ENCODE measurements around the gene CDC7.
"Not testable (repeated sequence)": the region's sequence is repeated elsewhere in the genome, so short reads cannot be mapped to it uniquely, and the experiment has no call there.

CDC7 gene

GRCh38 chr1:91511386-91511785, 10.7 kb downstream of the CDC7 start:
- DNase-seq (ENCODE audit: low spot score), result peak; percentile 5

GRCh38 chr1:91513160-91513559, 12.5 kb downstream of the CDC7 start:
- DNase-seq (ENCODE audit: low spot score), result no peak

GRCh38 chr1:91513706-91514105, 13.1 kb downstream of the CDC7 start:
- no peak for DNase-seq (ENCODE audit: low spot score)

- no peak for DNase-seq (ENCODE audit: low spot score)
Observed at GRCh38 chr1:91515994-91516393, 15.3 kb downstream of the CDC7 start.

GRCh38 chr1:91516605-91517004, 16.0 kb downstream of the CDC7 start:
- not testable (repeated sequence) for DNase-seq (ENCODE audit: low spot score)

GRCh38 chr1:91519167-91519566, 18.5 kb downstream of the CDC7 start:
- not testable (repeated sequence) for DNase-seq (ENCODE audit: low spot score)

- no peak for DNase-seq (ENCODE audit: low spot score)
Observed at GRCh38 chr1:91520942-91521507, 20.4 kb downstream of the CDC7 start.

GRCh38 chr1:91523482-91523881, 22.8 kb downstream of the CDC7 start:
- DNase-seq (ENCODE audit: low spot score), result no peak

GRCh38 chr1:91526496-91526895, 25.8 kb downstream of the CDC7 start:
- DNase-seq (ENCODE audit: low spot score), result no peak

GRCh38 chr1:91527266-91527765, 26.7 kb downstream of the CDC7 start:
- DNase-seq (ENCODE audit: low spot score), result no peak

- DNase-seq (ENCODE audit: low spot score), result no peak
Observed at GRCh38 chr1:91527781-91528180, 27.1 kb downstream of the CDC7 start.

- DNase-seq (ENCODE audit: low spot score), result no peak
Observed at GRCh38 chr1:91529856-91530255, 29.2 kb downstream of the CDC7 start.

- DNase-seq (ENCODE audit: low spot score), result no peak
Observed at GRCh38 chr1:91533361-91534024, 32.8 kb downstream of the CDC7 start.

- no peak for DNase-seq (ENCODE audit: low spot score)
Observed at GRCh38 chr1:91535441-91535840, 34.8 kb downstream of the CDC7 start.

- no peak for DNase-seq (ENCODE audit: low spot score)
Observed at GRCh38 chr1:91537281-91537986, 36.8 kb downstream of the CDC7 start.

GRCh38 chr1:91537987-91538304, 37.3 kb downstream of the CDC7 start:
- no peak for DNase-seq (ENCODE audit: low spot score)

- DNase-seq (ENCODE audit: low spot score), result no peak
Observed at GRCh38 chr1:91540910-91541309, 40.3 kb downstream of the CDC7 start.

- DNase-seq (ENCODE audit: low spot score), result no peak
Observed at GRCh38 chr1:91541918-91542533, 41.4 kb downstream of the CDC7 start.

- no peak for DNase-seq (ENCODE audit: low spot score)
Observed at GRCh38 chr1:91545506-91546300, 45.1 kb downstream of the CDC7 start.

GRCh38 chr1:91546301-91546581, 45.6 kb downstream of the CDC7 start:
- no peak for DNase-seq (ENCODE audit: low spot score)

GRCh38 chr1:91546876-91547275, 46.2 kb downstream of the CDC7 start:
- DNase-seq (ENCODE audit: low spot score), result no peak

- no peak for DNase-seq (ENCODE audit: low spot score)
Observed at GRCh38 chr1:91548376-91549040, 47.9 kb downstream of the CDC7 start.
